ENCODE results near the gene INPP5J.

DNA sequence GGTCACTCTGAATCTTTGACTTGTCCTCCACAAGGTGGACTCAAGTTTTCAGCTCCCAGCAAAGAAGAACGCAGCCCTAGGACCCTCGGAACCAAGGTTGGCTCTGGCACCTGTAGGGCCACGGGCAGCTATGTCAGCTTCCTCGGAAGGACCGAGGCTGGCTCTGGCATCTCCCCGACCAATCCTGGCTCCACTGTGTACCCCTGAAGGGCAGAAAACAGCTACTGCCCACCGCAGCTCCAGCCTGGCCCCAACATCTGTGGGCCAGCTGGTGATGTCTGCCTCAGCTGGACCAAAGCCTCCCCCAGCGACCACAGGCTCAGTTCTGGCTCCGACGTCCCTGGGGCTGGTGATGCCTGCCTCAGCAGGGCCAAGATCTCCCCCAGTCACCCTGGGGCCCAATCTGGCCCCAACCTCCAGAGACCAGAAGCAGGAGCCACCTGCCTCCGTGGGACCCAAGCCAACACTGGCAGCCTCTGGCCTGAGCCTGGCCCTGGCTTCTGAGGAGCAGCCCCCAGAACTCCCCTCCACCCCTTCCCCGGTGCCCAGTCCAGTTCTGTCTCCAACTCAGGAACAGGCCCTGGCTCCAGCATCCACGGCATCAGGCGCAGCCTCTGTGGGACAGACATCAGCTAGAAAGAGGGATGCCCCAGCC is 2.2 kb downstream of the INPP5J start:
- no peak for TF ChIP-seq ZNF121 (CRISPR knock-in tag; IDR thresholded peaks at IDR 0.05)
- TF ChIP-seq, protein P1, sequence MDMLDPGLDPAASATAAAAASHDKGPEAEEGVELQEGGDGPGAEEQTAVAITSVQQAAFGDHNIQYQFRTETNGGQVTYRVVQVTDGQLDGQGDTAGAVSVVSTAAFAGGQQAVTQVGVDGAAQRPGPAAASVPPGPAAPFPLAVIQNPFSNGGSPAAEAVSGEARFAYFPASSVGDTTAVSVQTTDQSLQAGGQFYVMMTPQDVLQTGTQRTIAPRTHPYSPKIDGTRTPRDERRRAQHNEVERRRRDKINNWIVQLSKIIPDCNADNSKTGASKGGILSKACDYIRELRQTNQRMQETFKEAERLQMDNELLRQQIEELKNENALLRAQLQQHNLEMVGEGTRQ (CRISPR knock-in tag; IDR thresholded peaks at IDR 0.05) = no peak

Data from WTC11 (cell line).